ENCODE results near the gene ARRDC3.
"Not testable (repeated sequence)": the region's sequence is repeated elsewhere in the genome, so short reads cannot be mapped to it uniquely, and the experiment has no call there.

ARRDC3 gene

DNA sequence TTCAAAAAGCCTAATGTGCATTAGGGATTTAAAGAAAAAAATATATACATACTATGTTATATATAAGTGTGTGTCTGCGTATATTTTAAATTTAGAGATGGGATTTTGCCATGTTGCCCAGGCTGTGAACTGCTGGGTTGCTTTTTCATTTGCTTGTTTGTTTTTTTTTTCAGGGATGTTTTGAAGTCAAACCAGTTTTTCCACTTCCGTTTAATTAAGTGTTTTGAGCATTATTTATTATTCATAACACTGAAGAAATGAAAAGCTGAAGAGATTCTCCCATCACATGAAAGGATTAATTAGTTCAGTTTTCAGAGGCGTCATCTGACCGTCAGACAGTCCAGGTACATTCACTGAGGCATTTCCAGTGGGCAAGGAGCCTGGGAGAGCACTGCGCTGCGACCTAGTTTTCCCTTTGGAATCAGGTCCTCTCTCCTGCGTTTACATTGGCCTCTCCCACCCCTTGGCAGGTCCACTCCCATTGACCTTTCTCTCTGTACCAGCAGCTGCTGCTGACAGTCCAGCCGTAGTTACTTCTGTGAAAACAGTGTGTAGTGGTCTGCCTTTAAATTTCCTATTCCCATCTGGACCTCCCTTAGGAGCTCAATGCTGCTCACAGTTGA lies 26.0 kb downstream of the ARRDC3 start:
- in situ Hi-C loops (cut with MboI; ENCODE audit: low pct_unique_long_range_greater_than_20kb, low sequenced_read_pairs, unreplicated experiment) = no loop called here
- DNase-seq (ENCODE audit: low spot score) = no peak
- TF ChIP-seq, protein P1, sequence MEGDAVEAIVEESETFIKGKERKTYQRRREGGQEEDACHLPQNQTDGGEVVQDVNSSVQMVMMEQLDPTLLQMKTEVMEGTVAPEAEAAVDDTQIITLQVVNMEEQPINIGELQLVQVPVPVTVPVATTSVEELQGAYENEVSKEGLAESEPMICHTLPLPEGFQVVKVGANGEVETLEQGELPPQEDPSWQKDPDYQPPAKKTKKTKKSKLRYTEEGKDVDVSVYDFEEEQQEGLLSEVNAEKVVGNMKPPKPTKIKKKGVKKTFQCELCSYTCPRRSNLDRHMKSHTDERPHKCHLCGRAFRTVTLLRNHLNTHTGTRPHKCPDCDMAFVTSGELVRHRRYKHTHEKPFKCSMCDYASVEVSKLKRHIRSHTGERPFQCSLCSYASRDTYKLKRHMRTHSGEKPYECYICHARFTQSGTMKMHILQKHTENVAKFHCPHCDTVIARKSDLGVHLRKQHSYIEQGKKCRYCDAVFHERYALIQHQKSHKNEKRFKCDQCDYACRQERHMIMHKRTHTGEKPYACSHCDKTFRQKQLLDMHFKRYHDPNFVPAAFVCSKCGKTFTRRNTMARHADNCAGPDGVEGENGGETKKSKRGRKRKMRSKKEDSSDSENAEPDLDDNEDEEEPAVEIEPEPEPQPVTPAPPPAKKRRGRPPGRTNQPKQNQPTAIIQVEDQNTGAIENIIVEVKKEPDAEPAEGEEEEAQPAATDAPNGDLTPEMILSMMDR (IDR thresholded peaks at IDR 0.05; ENCODE audit: extremely low read depth, insufficient read depth, missing control alignments) = no peak

DNA sequence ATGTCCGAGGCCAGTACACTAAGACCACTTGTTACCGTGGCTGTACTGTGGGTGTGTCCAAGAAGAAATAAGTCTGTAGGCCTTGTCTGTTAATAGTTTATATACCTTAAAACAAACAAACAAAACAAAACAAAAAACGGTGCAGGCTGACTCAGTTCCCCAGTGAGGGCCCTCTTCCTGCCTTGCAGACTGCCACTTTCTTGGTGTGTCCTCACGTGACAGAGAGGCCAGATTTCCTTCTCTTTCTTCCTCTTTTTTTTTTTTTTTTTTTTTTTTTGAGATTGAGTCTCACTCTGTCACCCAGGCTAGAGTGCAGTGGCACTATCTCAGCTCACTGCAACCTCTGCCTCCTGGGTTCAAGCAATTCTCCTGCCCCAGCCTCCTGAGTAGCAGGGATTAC lies 28.2 kb downstream of the ARRDC3 start:
- in situ Hi-C loops (cut with MboI; ENCODE audit: low pct_unique_long_range_greater_than_20kb, low sequenced_read_pairs, unreplicated experiment); DNase-seq (ENCODE audit: low spot score): not testable (repeated sequence)

DNA sequence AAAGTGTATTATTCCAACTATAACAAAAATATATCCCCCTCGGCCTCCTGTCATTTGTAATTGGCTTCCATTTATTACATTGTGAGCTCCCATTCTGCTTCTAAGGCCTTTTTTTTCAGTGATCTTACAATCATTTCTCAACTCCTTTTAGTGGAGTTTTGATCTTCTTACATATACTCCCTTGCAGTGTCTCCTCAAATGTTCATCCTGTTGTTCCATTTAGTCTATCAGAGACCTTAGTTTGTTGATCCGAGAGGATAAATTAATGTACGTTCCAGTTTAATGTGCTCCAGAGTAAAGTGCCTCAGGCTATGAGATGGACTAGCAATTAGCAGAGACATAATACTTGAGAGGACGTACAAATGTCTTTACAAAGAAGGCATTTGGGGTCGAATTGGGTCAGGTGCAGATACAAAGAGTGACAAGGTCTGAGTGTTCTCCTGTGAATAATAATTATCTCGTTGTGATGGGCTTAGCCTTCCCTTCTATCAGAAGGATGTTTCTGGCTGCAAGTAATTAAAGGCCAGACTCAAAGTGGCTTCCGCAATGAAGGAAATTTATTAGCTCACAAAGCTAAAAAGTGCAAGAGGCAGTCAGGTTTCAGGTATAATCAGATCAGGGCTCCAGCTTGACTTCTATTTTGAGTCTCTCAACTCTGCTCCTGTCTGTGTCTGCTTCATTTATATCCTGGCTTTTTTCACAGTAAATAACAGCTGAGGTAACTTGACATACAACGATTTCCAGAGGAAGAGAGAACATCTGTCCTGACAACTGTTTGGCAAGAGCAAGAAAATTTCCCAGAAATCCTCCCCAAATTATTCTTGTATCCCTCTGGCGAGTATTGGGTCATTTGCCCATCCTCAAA lies 30.1 kb downstream of the ARRDC3 start:
- DNase-seq (ENCODE audit: low spot score) = no peak
- in situ Hi-C loops (cut with MboI; ENCODE audit: low pct_unique_long_range_greater_than_20kb, low sequenced_read_pairs, unreplicated experiment) = no loop called here
- TF ChIP-seq, protein P1 (IDR thresholded peaks at IDR 0.05; ENCODE audit: extremely low read depth, insufficient read depth, missing control alignments) = no peak

DNA sequence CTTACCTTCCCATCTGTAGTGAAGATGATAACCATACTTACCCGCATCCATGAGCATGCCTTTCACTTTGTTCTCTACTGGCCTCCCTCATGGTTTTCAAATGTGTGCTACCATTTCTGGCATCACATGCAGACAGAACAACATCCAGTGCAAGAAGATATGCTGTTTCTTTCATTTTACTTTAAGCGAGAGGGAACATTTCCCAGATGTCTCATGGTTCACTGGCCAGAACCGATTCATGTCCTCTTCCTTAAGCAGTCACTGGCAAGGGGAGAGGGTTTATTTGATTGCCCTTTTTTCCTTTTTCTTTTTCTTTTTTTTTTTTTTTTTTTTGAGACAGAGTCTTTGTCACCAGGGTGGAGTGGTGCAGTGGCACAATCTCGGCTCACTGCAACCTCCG lies 37.7 kb downstream of the ARRDC3 start:
- TF ChIP-seq, protein P1 (IDR thresholded peaks at IDR 0.05; ENCODE audit: extremely low read depth, insufficient read depth, missing control alignments) = no peak
- in situ Hi-C loops (cut with MboI; ENCODE audit: low pct_unique_long_range_greater_than_20kb, low sequenced_read_pairs, unreplicated experiment) = no loop called here

DNA sequence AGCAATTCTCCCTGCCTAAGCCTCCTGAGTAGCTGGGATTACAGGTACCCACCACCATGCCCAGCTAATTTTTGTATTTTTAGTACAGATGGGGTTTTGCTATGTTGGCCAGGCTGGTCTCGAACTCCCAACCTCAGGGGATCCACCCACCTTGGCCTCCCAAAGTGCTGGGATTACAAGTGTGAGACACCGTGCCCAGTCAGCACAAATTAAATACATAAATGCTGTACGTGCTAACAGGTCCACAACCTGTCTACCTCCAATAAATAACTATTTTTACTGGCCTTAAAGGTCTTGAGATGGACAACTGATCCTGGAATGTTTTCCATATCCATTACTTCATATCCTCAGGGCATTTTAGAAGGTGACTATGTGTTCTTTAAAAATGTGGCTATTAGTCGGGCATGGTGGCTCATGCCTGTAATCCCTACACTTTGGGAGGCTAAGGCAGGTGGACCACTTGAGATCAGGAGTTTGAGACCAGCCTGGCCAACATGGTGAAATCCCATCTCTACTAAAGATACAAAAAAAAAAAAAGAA lies 38.4 kb downstream of the ARRDC3 start:
- in situ Hi-C loops (cut with MboI; ENCODE audit: low pct_unique_long_range_greater_than_20kb, low sequenced_read_pairs, unreplicated experiment); DNase-seq (ENCODE audit: low spot score): not testable (repeated sequence)

More for the DNA sequence above, 37.7 kb downstream of the ARRDC3 start:
- DNase-seq (ENCODE audit: low spot score) = no peak

DNA sequence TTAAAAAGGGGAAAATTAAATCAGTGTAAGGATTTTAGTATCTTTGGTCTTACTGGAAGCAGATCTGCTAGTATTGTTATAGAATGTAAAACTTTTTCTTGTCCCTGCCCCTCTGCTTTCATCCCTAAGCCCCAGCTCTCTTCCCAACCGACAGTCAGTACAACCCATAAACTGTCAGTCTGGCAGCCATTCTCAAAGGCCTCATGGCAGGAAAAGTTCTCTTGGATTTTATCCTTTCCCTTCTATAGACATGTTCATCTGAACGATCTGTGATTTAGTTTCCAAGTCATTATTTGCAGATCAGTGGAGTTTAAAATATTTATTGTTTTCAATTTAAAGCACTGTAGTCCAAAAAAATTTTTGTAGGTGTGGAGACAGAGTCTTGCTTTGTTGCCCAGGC lies 39.2 kb downstream of the ARRDC3 start:
- DNase-seq (ENCODE audit: low spot score) = no peak
- in situ Hi-C loops (cut with MboI; ENCODE audit: low pct_unique_long_range_greater_than_20kb, low sequenced_read_pairs, unreplicated experiment) = no loop called here
- TF ChIP-seq, protein P1 (IDR thresholded peaks at IDR 0.05; ENCODE audit: extremely low read depth, insufficient read depth, missing control alignments) = no peak

DNA sequence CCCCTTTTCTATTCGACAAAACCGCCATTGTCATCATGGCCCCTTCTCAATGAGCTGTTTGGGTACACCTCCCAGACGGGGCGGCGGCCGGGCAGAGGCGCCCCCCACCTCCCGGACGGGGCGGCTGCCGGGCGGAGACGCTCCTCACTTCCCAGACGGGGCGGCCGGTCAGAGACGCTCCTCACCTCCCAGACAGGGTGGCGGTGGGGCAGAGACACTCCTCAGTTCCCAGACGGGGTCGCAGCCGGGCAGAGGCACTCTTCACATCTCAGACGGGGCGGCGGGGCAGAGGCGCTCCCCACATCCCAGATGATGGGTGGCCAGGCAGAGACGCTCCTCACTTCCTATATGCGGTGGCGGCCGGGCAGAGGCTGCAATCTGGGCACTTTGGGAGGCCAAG lies 40.2 kb downstream of the ARRDC3 start:
- DNase-seq (ENCODE audit: low spot score); in situ Hi-C loops (cut with MboI; ENCODE audit: low pct_unique_long_range_greater_than_20kb, low sequenced_read_pairs, unreplicated experiment): not testable (repeated sequence)

DNA sequence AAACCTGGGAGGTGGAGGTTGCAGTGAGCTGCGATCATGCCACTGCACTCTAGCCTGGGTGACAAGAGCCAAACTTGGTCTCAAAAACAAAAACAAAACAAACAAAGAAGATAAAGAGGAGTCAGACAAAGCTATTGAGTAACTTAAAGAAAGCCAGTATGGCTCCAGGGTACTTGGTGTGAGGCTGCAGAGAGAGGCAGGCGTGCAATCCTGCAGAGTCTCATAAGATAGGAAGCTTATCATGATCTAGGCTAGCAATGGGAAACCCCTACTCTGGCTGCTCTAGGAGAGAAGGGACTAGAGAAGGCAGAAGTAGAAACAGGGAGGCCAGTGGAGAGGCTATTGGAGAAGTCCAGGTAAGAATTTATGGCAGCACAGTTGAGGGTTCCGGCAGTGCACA lies 42.0 kb downstream of the ARRDC3 start:
- TF ChIP-seq, protein P1 (IDR thresholded peaks at IDR 0.05; ENCODE audit: extremely low read depth, insufficient read depth, missing control alignments) = no peak
- DNase-seq (ENCODE audit: low spot score) = no peak
- in situ Hi-C loops (cut with MboI; ENCODE audit: low pct_unique_long_range_greater_than_20kb, low sequenced_read_pairs, unreplicated experiment) = no loop called here

Measured in GM13977 (cell line).